SU-DHL-6 (cell line): Measurements from ENCODE around the gene TSPAN18.

Experiments used
- CTCF ChIP-seq: fragments of 200-600 bp; sonication (generic); IDR thresholded peaks from one replicate; pipeline ENCODE4 v1.5.1; 2017; ENCODE audit warnings: antibody characterized with exemption, mild to moderate bottlenecking, low read length, moderate library complexity; ENCODE audit not compliant: insufficient read depth, poor library complexity, severe bottlenecking
- EZH2phosphoT487 ChIP-seq: fragments of 200-600 bp; sonication (generic), shearing (Covaris generic); conservative IDR thresholded peaks from 2 replicates; pipeline ENCODE4 v1.6.1; 2018; ENCODE audit warnings: mild to moderate bottlenecking, antibody characterized with exemption, low read length, moderate library complexity, mixed read lengths

- TF ChIP-seq EZH2phosphoT487 = no peak
- TF ChIP-seq CTCF = no peak
These were observed 31.5 kb upstream of the TSPAN18 start for GRCh38 chr11:44695169-44695833.
